GM23248 (cell line): ENCODE results near the gene TRIM23.

Source experiments
- EZH2 ChIP-seq: fragments of 200-600 bp; sonication (generic); IDR thresholded peaks from 2 replicates; pipeline ENCODE4 v1.6.1; 2018; ENCODE audit warnings: antibody characterized with exemption, mild to moderate bottlenecking; ENCODE audit not compliant: insufficient read depth, poor library complexity, severe bottlenecking
- EZH2phosphoT487 ChIP-seq: fragments of 200-600 bp; sonication (generic); IDR thresholded peaks from 2 replicates; pipeline ENCODE4 v1.6.1; 2018; ENCODE audit warnings: antibody characterized with exemption, moderate library complexity, mild to moderate bottlenecking, low read depth; ENCODE audit not compliant: insufficient read depth

DNA sequence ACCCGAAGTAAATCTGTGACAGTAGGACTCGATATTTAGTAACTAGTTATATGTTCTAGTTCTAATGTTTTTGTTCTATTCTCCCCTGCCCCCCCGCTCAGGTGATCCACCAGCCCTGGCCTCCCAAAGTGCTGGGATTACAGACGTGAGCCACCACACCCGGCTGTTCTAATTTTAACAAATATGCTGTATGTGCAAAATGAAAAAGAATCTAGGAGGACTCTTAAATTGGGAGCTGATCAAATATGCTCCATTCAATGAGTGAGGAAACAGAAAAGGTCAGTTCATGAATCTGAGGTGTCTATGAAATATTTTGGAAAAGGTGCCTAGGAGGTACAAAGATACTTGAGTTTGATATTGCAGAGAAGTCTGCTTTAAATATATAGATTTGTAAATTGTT lies 78.0 kb downstream of the TRIM23 start:
- no peak for TF ChIP-seq EZH2
- no peak for TF ChIP-seq EZH2phosphoT487
